IgD-negative memory B cell (primary cell): Measurements from ENCODE around the gene TOP1. TPM values are rescaled to one million over a fixed set of nuclear protein-coding genes. Genes with fewer than 3 reads are reported as not detected.

Experiments used
- H3K27ac Mint-ChIP-seq, 3 donors: one replicate each; pipeline ENCODE4 v1.8.0; 2020 to 2022; ENCODE audit warnings: mild to moderate bottlenecking in 3 of 3, mixed read lengths in 3 of 3, moderate library complexity in 1 of 3
- H3K27me3 Mint-ChIP-seq: one replicate; pipeline ENCODE4 v1.8.0; 2021; ENCODE audit warnings: mixed read lengths
- H3K36me3 Mint-ChIP-seq: one replicate; pipeline ENCODE4 v1.8.0; 2020; ENCODE audit warnings: mild to moderate bottlenecking, mixed read lengths
- H3K4me1 Mint-ChIP-seq, 3 donors: one replicate each; pipeline ENCODE4 v1.8.0; 2020 to 2022; ENCODE audit warnings: mixed read lengths in 3 of 3, mild to moderate bottlenecking in 1 of 3
- H3K4me3 Mint-ChIP-seq, 4 donors: one replicate each; pipeline ENCODE4 v1.8.0; 2020 to 2022; ENCODE audit warnings: mild to moderate bottlenecking in 4 of 4, mixed read lengths in 4 of 4, moderate library complexity in 3 of 4
- H3K9me3 Mint-ChIP-seq, 3 donors: one replicate each; pipeline ENCODE4 v1.8.0; 2020 to 2021; ENCODE audit warnings: mixed read lengths in 3 of 3, mild to moderate bottlenecking in 1 of 3
- polyA plus RNA-seq: library from polyadenylated mRNA; unstranded; fragments of 300-500 nt; fragmentation: Illumina TruSeq; gene quantifications from one replicate; pipeline ENCODE4 v1.2.3, GENCODE V29; 2021

TOP1 gene
- polyA plus RNA-seq, 1 donor from 2014 or later = 17.0 TPM

- Mint-ChIP-seq H3K27me3 (no peaks in the 10 kb centered on the region), H3K9me3 (no peaks in the 10 kb centered on the region), H3K36me3 (no peaks in the 10 kb centered on the region), H3K27ac (peak overlapping the region; percentile 83 to 95 (median 93)), H3K4me1 (peaks cover 44 to 51% (median 50%) of the 10 kb centered on the region in 3 donors), H3K4me3 (peak overlapping the region; percentile 76 to 95 (median 92))
Observed at GRCh38 chr20:41137614-41138474, 109.2 kb downstream of the TOP1 start.

- H3K36me3 Mint-ChIP-seq = no peaks in the 10 kb centered on the region
- no peaks in the 10 kb centered on the region for H3K27me3 Mint-ChIP-seq
- no peaks in the 10 kb centered on the region for H3K9me3 Mint-ChIP-seq
- H3K4me3 Mint-ChIP-seq = peak overlapping the region; percentile 76 to 95 (median 92)
- H3K27ac Mint-ChIP-seq = peak overlapping the region; percentile 83 to 95 (median 93)
- peaks cover 48 to 57% (median 53%) of the 10 kb centered on the region in 3 donors for H3K4me1 Mint-ChIP-seq
Observed at GRCh38 chr20:41138475-41139226, 110.0 kb downstream of the TOP1 start.

- H3K27ac Mint-ChIP-seq = peak overlapping the region; percentile 83 to 95 (median 93)
- H3K9me3 Mint-ChIP-seq = no peaks in the 10 kb centered on the region
- H3K4me3 Mint-ChIP-seq = peak overlapping the region; percentile 76 to 95 (median 92)
- H3K4me1 Mint-ChIP-seq = peaks cover 44 to 52% (median 52%) of the 10 kb centered on the region in 3 donors
- no peaks in the 10 kb centered on the region for H3K36me3 Mint-ChIP-seq
- no peaks in the 10 kb centered on the region for H3K27me3 Mint-ChIP-seq
Observed at GRCh38 chr20:41139227-41140093, 110.8 kb downstream of the TOP1 start.

- Mint-ChIP-seq H3K36me3 (no peaks in the 10 kb centered on the region), H3K9me3 (no peaks in the 10 kb centered on the region), H3K27ac (peak overlapping the region; percentile 43 to 95 (median 88)), H3K4me1 (peaks cover 36 to 48% (median 46%) of the 10 kb centered on the region in 3 donors), H3K27me3 (no peaks in the 10 kb centered on the region), H3K4me3 (peak overlapping the region; percentile 21 to 95 (median 92))
Observed at GRCh38 chr20:41140226-41141133, 111.9 kb downstream of the TOP1 start.

GRCh38 chr20:41141153-41141815 lies 112.7 kb downstream of the TOP1 start:
- H3K9me3 Mint-ChIP-seq = no peaks in the 10 kb centered on the region
- peaks cover 29 to 51% (median 41%) of the 10 kb centered on the region in 3 donors for H3K4me1 Mint-ChIP-seq
- peak overlapping the region; percentile 23 to 89 (median 80) for H3K4me3 Mint-ChIP-seq
- peak overlapping the region; percentile 41 to 88 (median 43) for H3K27ac Mint-ChIP-seq
- no peaks in the 10 kb centered on the region for H3K27me3 Mint-ChIP-seq
- H3K36me3 Mint-ChIP-seq = no peaks in the 10 kb centered on the region

GRCh38 chr20:41142245-41142644 lies 113.6 kb downstream of the TOP1 start:
- Mint-ChIP-seq H3K27me3 (peaks cover 3% of the 10 kb centered on the region), H3K36me3 (peaks cover 4% of the 10 kb centered on the region), H3K9me3 (no peaks in the 10 kb centered on the region), H3K27ac (peak overlapping the region in 2 of 3 donors; percentile 41 to 84), H3K4me1 (peaks cover 35 to 58% (median 44%) of the 10 kb centered on the region in 3 donors), H3K4me3 (peak overlapping the region in 3 of 4 donors; percentile 6 to 75 (median 57))

- H3K27ac Mint-ChIP-seq = peak overlapping the region; percentile 9 to 69 (median 69)
- H3K9me3 Mint-ChIP-seq = no peaks in the 10 kb centered on the region
- peaks cover 3% of the 10 kb centered on the region for H3K27me3 Mint-ChIP-seq
- H3K36me3 Mint-ChIP-seq = peaks cover 4% of the 10 kb centered on the region
- H3K4me1 Mint-ChIP-seq = peaks cover 37 to 59% (median 44%) of the 10 kb centered on the region in 3 donors
- H3K4me3 Mint-ChIP-seq = peak overlapping the region in 3 of 4 donors; percentile 6 to 75 (median 55)
Observed at GRCh38 chr20:41142919-41143318, 114.3 kb downstream of the TOP1 start.

GRCh38 chr20:41143354-41143753 lies 114.7 kb downstream of the TOP1 start:
- peak overlapping the region; percentile 9 to 69 (median 69) for H3K27ac Mint-ChIP-seq
- no peaks in the 10 kb centered on the region for H3K9me3 Mint-ChIP-seq
- H3K27me3 Mint-ChIP-seq = peaks cover 3% of the 10 kb centered on the region
- peak overlapping the region in 3 of 4 donors; percentile 6 to 75 (median 55) for H3K4me3 Mint-ChIP-seq
- peaks cover 4% of the 10 kb centered on the region for H3K36me3 Mint-ChIP-seq
- peaks cover 36 to 60% (median 41%) of the 10 kb centered on the region in 3 donors for H3K4me1 Mint-ChIP-seq

GRCh38 chr20:41145317-41145716 lies 116.7 kb downstream of the TOP1 start:
- no peak overlapping the region for H3K27ac Mint-ChIP-seq
- no peaks in the 10 kb centered on the region for H3K9me3 Mint-ChIP-seq
- H3K36me3 Mint-ChIP-seq = peaks cover 4% of the 10 kb centered on the region
- peaks cover 3% of the 10 kb centered on the region for H3K27me3 Mint-ChIP-seq
- H3K4me1 Mint-ChIP-seq = peaks cover 22 to 49% (median 35%) of the 10 kb centered on the region in 3 donors
- H3K4me3 Mint-ChIP-seq = no peak overlapping the region

- Mint-ChIP-seq H3K4me3 (no peak overlapping the region), H3K9me3 (no peaks in the 10 kb centered on the region), H3K4me1 (peaks cover 26 to 50% (median 39%) of the 10 kb centered on the region in 3 donors), H3K36me3 (peaks cover 4% of the 10 kb centered on the region), H3K27ac (peak overlapping the region in 1 of 3 donors; percentile 59), H3K27me3 (peaks cover 3% of the 10 kb centered on the region)
Observed at GRCh38 chr20:41145821-41146620, 117.4 kb downstream of the TOP1 start.

- no peaks in the 10 kb centered on the region for H3K9me3 Mint-ChIP-seq
- peak overlapping the region in 1 of 3 donors; percentile 68 for H3K27ac Mint-ChIP-seq
- H3K4me3 Mint-ChIP-seq = peak overlapping the region in 1 of 4 donors; percentile 43
- H3K27me3 Mint-ChIP-seq = peaks cover 3% of the 10 kb centered on the region
- H3K4me1 Mint-ChIP-seq = peaks cover 23 to 44% (median 33%) of the 10 kb centered on the region in 3 donors
- H3K36me3 Mint-ChIP-seq = peaks cover 4% of the 10 kb centered on the region
Observed at GRCh38 chr20:41147767-41148191, 119.2 kb downstream of the TOP1 start.

GRCh38 chr20:41148942-41149341 lies 120.3 kb downstream of the TOP1 start:
- Mint-ChIP-seq H3K27ac (peak overlapping the region in 1 of 3 donors; percentile 28), H3K9me3 (no peaks in the 10 kb centered on the region), H3K4me3 (no peak overlapping the region), H3K4me1 (peaks cover 18 to 41% (median 31%) of the 10 kb centered on the region in 3 donors), H3K36me3 (peaks cover 4% of the 10 kb centered on the region), H3K27me3 (peaks cover 3% of the 10 kb centered on the region)
